ENCODE data around the gene TNNI2. TPM values are rescaled to one million over a fixed set of nuclear protein-coding genes. Genes with fewer than 3 reads are reported as not detected.
"Not testable (repeated sequence)": the region's sequence is repeated elsewhere in the genome, so short reads cannot be mapped to it uniquely, and the experiment has no call there.

Gene TNNI2
- total RNA-seq, 4 donors from 2014 or later = 1.4 to 3.7 (median 2.4) TPM; not detected in 1

DNA sequence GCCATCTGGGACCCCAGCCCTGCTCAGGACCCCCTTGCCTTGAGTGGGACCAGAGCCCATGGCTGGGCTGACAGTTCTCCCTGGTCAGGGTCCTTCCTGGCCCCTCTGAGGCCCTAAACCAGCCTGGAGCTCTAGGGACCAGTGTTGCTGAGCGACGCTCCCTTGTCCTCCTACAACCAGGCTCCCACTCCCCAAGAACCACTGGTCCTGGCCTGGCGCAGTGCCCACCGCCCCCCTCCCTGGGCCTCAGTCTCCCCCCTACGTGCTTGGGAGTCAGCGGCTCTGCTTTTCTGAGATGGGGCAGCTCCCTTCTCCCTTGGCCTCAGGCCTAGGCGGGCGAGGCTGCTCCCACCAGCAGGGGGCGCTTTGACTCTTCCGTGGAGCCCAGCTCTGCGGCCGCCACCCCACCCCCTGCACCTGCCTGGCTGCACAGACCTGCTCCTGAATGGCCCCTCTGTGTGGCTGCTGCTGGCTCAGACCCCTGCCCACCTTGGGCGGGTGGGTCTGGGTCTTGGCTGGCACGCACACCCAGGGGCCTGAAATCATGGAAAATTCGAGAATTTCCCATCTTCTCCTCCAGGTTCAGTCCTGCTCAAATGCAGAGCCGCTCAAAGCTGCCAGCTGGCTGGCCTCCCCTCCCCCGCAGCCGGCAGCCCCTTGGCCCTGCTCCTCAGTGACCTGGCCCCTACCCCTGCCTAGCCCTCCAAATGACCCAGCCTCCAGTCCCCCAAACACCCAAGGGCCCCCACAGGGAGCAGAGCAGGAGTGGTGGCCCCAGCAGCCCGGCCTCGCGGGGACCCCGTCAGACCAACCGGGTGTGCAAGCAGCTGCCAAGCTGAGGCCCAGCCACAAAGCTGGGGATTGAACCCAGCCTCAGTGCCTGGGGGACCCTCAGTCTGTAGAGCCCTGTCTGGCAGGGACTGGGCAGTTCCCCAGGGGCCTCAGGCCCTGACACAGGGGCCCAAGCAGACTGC lies 43.8 kb downstream of the TNNI2 start:
- ATAC-seq (ENCODE audit: low FRiP score) (peak; percentile 79), DNase-seq (ENCODE audit: low spot score) (peak; percentile 62)
- TF ChIP-seq, protein P1, sequence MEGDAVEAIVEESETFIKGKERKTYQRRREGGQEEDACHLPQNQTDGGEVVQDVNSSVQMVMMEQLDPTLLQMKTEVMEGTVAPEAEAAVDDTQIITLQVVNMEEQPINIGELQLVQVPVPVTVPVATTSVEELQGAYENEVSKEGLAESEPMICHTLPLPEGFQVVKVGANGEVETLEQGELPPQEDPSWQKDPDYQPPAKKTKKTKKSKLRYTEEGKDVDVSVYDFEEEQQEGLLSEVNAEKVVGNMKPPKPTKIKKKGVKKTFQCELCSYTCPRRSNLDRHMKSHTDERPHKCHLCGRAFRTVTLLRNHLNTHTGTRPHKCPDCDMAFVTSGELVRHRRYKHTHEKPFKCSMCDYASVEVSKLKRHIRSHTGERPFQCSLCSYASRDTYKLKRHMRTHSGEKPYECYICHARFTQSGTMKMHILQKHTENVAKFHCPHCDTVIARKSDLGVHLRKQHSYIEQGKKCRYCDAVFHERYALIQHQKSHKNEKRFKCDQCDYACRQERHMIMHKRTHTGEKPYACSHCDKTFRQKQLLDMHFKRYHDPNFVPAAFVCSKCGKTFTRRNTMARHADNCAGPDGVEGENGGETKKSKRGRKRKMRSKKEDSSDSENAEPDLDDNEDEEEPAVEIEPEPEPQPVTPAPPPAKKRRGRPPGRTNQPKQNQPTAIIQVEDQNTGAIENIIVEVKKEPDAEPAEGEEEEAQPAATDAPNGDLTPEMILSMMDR (IDR thresholded peaks at IDR 0.05) = peak in 1 of 3 donors; percentile 94

DNA sequence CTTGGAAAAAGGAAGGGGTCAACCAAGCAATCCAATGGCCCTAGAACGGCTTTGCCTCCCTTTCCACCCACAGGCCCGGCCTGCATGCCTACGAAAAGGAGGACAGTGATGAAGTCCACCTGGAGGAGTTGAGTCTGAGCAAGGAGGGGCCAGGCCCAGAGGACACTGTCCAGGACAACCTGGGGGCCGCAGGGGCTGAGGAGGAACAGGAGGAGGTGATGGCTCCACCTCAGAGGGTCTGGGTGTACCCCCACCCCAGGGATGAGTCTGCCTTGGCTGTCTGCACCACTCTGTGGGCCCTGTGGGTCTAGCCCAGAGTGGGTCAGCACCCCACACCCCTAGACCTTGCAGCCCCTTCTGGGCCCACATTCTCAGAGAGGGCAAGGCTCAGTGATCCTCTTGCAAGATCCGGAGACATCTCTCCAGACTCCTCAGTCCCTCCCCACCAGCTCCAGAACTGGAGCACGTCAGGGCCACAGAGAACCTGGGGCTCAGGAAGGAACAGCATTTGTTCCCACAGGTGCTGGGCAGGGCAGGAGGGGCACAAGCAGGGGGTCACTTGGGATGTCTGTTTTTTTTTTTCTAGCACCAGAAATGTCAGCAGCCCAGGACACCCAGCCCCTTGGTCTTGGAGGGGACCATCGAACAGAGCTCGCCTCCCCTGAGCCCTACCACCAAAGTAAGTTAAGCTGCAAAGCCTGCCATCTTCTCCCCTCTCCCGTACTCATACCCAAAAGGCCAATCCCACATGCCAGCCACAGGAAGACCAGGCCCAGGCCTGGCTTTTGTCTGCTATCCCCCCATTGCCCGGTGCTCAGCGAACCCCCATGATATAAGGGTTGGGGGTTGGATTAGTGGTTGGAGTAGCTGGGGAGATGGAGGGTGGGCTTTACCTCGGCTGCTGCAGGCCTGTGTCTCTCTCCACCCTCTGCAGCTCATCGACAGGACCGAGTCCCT lies 44.8 kb downstream of the TNNI2 start:
- DNase-seq (ENCODE audit: low spot score) (no peak), ATAC-seq (ENCODE audit: low FRiP score) (no peak)
- TF ChIP-seq, protein P1 (IDR thresholded peaks at IDR 0.05) = no peak

DNA sequence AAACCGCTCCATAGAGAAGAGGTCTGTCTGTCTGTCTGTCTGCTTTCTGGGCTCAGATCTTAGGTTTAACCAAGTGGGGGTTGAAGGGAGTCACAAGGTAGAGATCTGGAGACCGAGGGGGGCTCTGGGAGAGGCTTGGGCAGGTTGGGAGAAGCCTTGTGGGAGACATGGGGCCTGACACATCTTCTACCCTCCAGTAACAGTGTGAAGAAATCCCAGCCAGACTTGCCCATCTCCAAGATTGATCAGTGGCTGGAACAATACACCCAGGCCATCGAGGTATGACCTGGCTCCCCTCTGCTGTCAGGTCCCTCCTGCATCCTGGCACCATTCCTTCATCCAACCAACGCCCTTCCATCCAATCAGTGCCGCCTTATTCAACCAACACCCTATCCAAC lies 45.5 kb downstream of the TNNI2 start:
- ATAC-seq (ENCODE audit: low FRiP score) (no peak), DNase-seq (ENCODE audit: low spot score) (no peak)
- TF ChIP-seq, protein P1 (IDR thresholded peaks at IDR 0.05) = no peak

DNA sequence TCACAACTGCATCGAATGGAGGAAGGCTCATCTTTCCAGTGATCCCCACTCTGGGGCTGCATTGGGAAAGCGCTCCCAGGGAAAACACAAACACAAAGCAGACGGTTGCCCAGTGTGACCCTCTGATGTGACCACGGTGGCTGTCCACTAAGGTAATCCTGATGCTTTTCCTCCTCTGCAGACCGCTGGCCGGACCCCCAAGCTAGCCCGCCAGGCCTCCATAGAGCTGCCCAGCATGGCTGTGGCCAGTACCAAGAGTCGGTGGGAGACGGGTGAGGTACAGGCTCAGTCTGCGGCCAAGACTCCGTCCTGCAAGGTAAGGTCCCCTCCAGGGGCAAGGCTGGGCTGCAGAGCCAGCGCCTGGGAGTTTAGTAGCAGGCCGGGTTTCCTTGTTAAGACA lies 47.8 kb downstream of the TNNI2 start:
- ATAC-seq (ENCODE audit: low FRiP score); DNase-seq (ENCODE audit: low spot score): not testable (repeated sequence)

DNA sequence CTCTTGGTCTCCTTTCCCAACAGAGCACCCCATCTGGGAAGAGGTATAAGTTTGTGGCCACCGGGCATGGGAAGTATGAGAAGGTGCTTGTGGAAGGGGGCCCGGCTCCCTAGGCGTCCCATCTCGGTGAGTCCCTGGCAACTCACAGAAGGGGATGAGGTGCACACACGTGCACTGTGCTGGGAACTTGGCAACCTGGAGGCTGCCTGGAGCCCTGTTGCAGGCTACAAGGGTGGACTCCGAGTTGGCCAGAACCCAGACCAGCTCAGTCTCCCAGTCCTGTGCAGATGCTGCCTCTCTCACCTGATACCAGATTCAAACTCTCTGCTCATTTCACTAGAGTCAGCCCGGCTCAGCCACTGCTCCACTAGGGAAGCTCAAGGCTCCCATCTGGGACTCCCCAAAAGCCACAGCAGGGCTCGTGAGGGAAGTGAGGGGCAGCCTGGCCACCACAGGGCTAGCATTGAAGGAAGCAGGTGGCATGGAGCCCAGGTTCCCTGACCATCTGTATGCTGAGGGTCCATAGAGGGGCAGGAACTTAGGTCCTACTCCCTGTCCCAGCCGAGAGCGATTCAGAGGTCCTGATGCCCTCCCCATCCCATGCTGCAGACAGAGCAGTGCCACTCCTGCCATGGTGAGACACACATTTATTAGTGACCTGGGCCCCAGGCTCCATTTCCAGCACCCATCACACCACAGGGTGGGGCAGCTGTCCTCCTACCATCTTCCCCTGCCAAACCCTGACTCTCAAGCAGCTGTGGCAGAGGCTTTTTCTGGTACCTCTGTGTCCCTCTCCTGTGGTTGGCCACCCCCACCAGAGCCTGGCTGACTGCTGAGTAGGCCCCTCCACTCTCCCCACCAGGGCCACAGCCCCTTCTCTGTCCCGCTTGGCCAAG lies 48.9 kb downstream of the TNNI2 start:
- ATAC-seq (ENCODE audit: low FRiP score) = no peak
- TF ChIP-seq, protein P1 (IDR thresholded peaks at IDR 0.05) = no peak
- DNase-seq (ENCODE audit: low spot score) = no peak

DNA sequence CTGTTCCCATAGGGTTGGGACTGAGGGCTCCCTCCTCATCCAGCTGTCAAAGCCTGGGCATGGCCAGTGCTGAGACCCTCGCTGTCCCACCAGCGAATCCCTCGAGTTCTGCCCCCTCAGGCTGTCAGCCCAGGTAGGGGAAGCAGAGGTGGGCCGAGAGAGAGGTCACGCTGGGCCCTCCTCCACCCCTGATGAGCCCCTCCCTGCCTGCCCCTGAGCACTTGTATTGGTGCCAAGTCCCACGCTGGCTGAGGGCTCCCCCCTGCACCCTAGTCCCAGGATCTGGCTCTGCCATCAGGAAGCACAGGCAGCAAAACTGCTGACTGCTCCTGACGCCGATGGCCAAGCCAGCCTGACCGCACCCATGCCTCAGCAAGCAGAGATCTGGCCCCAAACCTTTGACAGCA lies 49.6 kb downstream of the TNNI2 start:
- no peak for ATAC-seq (ENCODE audit: low FRiP score)
- TF ChIP-seq, protein P1 (IDR thresholded peaks at IDR 0.05) = no peak
- DNase-seq (ENCODE audit: low spot score) = no peak
